ENCODE data around the gene AKAP13.
"Not testable (repeated sequence)": the region's sequence is repeated elsewhere in the genome, so short reads cannot be mapped to it uniquely, and the experiment has no call there.

AKAP13 gene

DNA sequence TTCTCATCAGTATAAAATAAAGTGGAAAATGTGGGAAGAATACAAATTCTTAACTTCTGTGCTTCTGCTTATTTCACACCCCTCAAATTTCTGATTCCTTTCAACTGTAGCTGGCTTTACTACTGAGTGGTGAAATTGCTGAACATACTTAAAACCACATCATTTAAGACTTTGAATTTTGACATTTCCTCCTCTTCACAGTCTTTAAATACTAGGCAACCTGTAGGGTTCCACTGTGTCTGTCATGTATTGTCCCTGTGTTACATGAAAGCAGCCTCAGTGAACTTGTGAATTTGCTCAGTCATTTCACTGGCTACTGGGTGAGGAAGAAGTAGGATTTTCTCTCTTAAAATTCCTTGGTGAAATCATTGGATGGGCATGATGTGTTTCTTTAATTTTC is 101.1 kb downstream of the AKAP13 start:
- DNase-seq = not testable (repeated sequence)

GRCh38 chr15:85482894-85483293 is 102.5 kb downstream of the AKAP13 start:
- no peak for DNase-seq

DNA sequence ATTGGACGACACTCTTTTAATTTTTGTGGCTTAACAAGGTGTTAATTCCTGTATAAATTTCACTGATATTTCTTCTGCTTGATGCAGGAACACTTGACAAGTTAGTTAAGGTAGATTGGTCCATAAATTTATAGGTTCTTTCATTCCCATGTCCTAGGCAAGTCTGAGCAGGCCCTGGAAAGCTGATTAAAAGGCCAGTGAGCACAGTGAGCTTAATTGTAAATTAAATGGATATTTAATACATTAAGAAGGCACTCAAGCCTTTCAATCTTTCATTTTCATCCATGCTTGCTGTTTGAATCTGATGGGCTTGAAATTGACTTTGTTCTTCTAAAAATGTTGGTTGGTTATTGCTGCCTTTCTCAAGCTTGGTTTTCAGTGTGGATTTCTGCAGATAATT is 103.6 kb downstream of the AKAP13 start:
- DNase-seq = not testable (repeated sequence)

GRCh38 chr15:85484923-85485322 is 104.5 kb downstream of the AKAP13 start:
- not testable (repeated sequence) for DNase-seq

GRCh38 chr15:85485956-85486567 is 105.7 kb downstream of the AKAP13 start:
- DNase-seq = peak; percentile 80

GRCh38 chr15:85487796-85488195 is 107.4 kb downstream of the AKAP13 start:
- not testable (repeated sequence) for DNase-seq

DNA sequence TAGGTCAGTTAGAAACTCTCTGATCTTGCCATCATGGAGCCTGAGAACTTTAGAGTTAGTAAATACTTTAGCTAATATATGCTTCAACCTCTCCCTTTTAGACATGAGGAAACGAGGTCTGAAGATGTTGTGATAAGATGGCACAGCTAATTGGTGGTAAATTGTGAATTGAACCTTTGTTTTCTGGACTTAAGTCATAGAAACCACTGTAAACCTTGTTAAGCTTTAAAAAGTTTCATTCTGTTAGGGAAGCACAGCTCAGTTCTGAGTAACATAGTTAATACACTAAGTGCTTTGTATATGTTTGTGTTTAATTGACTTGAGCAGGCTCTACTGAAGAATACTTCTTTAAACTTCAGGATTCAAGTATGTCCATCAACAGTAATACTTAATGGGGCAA is 108.6 kb downstream of the AKAP13 start:
- DNase-seq = no peak

GRCh38 chr15:85489773-85490493 is 109.5 kb downstream of the AKAP13 start:
- DNase-seq = no peak

DNA sequence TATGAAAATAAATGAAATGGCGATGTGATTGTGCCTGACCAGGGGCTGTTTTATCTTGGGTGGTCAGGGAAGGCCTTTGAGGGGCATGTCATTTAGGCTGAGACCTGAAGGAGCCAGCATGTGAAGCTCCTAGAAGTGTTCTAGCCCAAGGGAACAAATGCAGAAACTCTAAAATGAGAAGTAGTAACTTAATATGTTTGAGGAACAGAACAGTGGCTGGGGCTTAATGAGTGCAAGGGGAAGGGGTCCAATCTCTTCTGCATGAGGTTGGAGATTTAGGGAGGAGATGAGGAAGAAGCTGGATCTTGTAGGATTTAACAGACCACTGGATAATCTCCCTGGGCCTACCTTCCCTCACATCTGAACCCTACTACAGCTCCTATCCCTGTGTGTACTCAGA is 110.5 kb downstream of the AKAP13 start:
- no peak for DNase-seq

- no peak for DNase-seq
These were observed 111.3 kb downstream of the AKAP13 start for GRCh38 chr15:85491691-85492090.

DNA sequence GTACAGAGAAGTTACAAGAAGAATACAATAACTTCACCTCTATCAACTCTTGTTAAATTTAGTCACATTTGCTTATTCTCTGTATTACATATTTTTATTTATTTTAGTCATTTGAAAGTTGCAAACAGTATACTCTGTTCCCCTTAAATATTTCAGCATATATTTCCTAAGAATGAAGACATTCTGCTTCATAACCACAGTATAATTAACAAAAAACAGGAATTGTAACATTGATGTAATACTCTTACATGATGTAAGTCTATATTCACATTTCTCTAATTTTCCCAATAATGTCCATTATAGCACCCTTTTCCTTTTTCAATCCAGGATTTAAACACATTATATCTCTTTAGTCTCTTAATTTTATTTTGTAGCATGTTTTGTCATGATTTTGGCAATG is 112.0 kb downstream of the AKAP13 start:
- no peak for DNase-seq

DNA sequence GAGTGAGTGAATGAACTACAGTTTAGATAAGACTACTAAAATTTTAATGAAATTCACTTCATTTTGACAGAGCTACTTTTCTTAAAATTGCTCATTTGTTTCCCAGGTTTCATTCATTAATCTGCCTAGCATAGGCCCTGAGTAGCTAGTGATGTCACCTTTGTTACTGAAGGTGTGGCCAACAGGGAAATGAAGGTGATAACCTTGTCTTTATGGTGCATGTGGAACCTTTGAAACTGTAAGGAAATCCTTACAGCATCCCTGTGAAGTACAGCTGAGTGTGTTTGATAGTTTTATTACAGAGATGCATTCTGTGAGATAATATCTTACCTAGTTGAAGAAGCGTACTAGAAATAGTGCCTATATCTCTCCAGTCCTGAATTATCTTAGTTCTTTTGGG is 112.9 kb downstream of the AKAP13 start:
- no peak for DNase-seq

DNA sequence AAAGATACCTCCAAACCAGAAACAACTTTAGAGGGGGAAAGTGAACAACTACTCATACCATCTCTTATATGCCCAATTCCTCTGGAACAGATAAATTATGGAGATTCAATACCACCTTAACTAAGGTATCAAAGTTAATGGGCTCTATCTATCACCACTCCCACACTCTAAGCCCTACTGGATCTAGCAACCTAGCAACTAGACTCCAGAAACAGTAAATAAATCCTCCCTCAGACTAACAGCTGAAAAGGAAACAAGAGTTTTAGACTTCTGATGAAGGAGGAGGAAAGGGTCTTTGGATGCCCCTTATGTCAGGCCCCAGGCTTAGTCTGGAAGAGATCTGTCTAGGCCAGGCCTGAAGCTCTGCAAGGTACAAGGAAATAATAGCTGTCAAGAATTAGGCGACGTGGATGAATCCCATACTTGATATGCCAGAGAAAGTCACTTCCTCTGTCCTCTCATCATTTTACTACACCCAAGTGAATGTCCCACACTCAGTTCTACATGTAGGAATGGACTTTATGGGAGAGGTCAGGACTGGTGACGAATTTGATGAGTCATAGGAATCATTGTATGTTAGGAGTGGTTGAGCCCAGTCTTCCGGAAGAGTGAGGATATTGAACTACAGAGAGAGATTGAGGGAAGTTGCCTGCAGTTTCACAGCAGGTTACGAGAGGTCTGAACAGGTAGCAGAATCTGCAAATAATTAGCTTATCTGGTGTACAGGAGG is 113.8 kb downstream of the AKAP13 start:
- DNase-seq = no peak

- DNase-seq = no peak
These were observed 114.7 kb downstream of the AKAP13 start for GRCh38 chr15:85495096-85495495.

- DNase-seq = no peak
These were observed 115.1 kb downstream of the AKAP13 start for GRCh38 chr15:85495544-85495943.

DNA sequence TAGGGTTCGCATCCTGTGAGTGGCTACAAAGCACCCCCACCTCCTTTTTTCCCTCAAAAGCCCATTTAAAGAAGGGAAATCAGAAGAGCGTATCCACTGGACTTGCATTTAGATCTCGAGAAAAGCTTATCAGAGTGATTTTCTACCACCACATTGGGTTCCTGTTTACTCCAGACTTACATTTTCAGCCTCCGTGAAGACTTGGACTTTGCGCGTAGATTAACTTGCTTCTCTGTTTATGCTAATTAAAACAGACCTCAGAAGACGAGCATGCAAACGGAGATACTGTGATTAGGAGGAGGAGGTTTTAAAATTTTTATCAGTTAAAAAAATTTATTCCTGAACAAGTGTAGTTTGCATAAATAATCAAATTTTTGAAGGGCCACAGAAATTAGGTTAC is 115.7 kb downstream of the AKAP13 start:
- no peak for DNase-seq

DNA sequence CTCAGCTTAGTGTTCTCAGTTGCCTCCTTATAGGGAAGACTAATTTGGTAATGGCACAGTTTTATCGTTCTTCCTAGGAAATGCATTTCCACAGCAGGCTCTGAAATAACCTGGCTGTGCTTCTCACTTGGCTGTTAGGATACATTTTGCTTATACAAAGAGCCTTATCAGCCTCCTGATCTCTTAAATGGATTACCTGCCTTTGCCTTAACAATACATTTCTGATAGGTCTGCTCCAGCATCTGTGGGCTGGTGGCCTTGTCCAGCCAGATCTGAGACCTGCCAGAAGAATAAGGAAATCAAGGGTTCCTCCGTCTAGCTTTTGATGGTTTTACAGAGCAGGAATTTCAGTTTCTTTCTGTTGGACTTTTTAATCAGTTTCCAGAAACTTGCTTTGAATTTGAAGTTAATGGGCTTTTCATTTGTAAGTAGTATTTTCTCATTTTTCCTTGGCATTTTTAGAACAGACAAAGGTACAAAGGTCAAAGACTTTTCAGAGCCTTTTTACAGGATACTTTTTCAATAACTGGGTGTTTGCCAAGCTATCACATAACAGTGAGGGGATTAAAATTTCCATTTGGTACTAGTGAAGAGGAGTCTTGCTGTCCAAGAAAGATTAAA is 116.3 kb downstream of the AKAP13 start:
- no peak for DNase-seq

DNA sequence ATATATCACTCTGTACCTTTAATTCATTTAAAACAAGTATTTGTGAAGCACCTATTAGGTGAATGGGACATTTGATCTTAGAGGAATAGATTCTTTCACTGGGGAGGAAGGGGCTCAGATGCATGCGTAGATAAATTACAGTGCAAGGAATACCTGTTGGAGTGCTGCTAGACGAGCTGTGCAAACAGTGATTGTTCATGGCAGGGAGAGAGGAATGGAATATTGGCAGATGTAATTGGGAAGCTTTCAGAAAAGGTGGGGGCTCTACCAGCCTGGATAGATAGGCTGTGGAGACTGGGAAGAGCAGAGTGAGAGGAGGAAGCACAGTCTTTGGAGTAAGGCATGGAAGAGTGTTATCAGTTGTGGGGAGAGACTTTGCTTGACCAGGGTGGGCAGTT is 116.8 kb downstream of the AKAP13 start:
- no peak for DNase-seq

GRCh38 chr15:85498471-85498870 is 118.1 kb downstream of the AKAP13 start:
- no peak for DNase-seq

DNA sequence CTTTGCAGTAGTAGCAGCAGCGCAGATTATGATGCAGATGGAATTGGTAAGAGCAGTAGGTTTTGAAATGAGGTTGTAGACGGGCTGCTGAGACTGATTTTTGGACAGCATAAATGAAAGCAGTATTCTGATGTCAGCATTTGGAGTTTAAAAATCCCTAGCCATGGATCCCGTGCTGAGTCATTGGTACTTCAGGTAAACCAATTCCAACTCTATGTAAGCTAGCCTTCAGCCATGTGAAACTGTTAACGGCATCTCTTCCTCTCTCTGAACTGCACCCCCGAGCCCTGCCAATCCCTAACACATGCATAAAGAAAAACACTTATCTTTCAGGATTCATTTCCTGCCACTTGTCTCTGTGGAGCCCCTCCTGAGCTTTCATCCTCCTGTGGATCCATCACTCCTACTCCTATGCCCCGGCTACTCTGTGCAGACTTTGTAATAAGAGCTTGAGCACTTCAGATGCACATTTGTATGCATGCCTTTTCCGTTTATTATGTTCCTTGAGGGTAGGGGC is 119.0 kb downstream of the AKAP13 start:
- no peak for DNase-seq

DNA sequence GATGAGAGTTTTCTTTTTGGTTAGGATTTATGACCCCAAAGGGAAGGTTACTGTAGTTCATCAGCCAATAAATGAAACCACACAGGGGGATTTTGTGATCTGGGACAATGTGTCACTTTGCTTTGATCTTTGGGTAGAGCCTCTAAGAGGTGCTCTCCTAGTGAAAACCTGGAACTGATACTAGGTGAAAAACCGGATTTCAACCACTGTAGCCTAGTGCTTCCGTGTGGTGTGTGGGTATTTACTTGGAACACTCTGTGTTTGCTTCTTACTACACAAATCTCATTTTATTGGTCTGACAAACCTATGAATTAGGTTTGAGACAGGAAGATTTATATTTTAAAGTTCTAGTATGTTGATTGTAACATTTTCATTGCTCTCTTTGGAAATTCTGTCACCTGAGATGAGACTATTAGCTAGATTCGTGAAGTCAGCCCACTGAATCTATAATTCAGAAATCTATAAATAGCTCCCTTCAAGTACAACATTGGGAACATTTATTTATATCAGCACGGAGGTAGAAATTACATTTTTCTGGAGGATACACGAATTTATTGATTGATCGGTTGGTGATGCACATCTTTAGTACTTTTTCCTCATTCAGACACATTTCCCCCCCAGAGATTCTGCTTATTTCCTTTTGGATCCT is 119.8 kb downstream of the AKAP13 start:
- DNase-seq = no peak

GRCh38 chr15:85500729-85501128 is 120.3 kb downstream of the AKAP13 start:
- DNase-seq = no peak

DNA sequence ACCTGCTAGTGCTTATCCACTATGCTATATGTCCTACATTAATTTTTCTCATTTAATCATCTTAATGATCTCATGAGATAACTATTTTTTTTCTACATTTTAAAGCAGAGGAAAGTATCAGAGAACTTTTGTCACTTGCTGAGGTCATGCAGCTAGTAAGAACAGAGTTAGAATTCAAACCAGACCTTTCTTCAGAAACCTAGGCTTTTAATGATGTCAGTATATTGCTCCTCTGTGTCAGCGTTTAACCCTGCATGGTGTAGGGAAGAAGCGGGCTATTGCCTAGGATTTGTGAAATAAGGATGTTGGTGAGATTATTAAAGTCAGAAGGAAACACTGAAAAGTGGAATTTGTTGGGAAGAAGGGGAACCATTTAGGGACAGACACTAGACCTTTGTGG is 121.2 kb downstream of the AKAP13 start:
- DNase-seq = no peak
